ENCODE measurements around the gene ALOX15.

DNA sequence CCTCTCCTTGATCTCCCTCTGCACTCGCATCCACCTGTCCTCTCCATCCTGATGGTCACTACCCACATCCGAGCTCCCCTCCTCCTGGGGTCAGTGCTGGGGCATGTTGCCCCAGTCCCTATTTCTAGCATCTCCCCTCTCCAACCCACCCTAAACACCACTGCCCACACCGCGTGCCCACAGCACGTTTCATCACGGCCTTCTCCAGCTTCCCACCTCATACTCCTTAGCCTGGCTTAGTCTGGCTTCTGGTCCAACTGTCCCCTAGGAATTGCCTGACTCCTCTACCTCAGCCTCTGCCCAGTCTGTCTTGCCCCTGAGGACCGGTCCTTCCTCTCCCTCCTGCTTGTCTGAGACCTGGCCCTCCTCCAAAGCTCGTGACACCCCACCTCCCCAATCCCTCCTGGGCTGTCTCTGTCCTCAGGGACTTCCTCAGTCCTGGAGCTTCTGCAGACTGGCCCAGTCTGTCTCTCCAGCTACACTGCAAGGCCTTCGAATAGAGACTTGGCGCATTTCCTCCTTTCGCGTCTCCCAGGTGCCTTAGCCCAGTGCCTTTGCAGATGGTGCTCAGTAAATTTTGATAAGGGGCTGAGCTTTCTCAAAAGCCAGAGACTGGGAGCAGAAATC is 4.9 kb downstream of the ALOX15 start:
- TF ChIP-seq, protein P1, sequence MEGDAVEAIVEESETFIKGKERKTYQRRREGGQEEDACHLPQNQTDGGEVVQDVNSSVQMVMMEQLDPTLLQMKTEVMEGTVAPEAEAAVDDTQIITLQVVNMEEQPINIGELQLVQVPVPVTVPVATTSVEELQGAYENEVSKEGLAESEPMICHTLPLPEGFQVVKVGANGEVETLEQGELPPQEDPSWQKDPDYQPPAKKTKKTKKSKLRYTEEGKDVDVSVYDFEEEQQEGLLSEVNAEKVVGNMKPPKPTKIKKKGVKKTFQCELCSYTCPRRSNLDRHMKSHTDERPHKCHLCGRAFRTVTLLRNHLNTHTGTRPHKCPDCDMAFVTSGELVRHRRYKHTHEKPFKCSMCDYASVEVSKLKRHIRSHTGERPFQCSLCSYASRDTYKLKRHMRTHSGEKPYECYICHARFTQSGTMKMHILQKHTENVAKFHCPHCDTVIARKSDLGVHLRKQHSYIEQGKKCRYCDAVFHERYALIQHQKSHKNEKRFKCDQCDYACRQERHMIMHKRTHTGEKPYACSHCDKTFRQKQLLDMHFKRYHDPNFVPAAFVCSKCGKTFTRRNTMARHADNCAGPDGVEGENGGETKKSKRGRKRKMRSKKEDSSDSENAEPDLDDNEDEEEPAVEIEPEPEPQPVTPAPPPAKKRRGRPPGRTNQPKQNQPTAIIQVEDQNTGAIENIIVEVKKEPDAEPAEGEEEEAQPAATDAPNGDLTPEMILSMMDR (IDR thresholded peaks at IDR 0.05; ENCODE audit: low read depth, low read length, poor library complexity, severe bottlenecking) = no peak
- TF ChIP-seq EZH2phosphoT487 (IDR thresholded peaks at IDR 0.05; ENCODE audit: borderline replicate concordance, low read length) = no peak
